HUES6 (cell line): ENCODE results near the gene LYPD3.

Source experiments
- H3K27ac ChIP-seq: 2 replicates; pipeline ENCODE4 v1.7.0; 2013; ENCODE audit warnings: low read depth, mild to moderate bottlenecking, low read length, inconsistent platforms
- H3K27me3 ChIP-seq: 2 replicates; pipeline ENCODE4 v1.6.1; 2013; ENCODE audit warnings: low read length; ENCODE audit not compliant: control insufficient read depth, insufficient read depth
- H3K36me3 ChIP-seq: 2 replicates; pipeline ENCODE4 v1.6.1; 2013; ENCODE audit warnings: low read length; ENCODE audit not compliant: control insufficient read depth, insufficient read depth
- H3K4me1 ChIP-seq: 2 replicates; pipeline ENCODE4 v1.6.1; 2013; ENCODE audit warnings: low read length; ENCODE audit not compliant: control insufficient read depth, insufficient read depth
- H3K4me3 ChIP-seq: 2 replicates; pipeline ENCODE4 v1.5.1; 2013; ENCODE audit warnings: low read depth, low read length
- H3K9ac ChIP-seq: one replicate; pipeline ENCODE4 v1.6.1; 2013; ENCODE audit warnings: mild to moderate bottlenecking, low read length
- H3K9me3 ChIP-seq: 2 replicates; pipeline ENCODE4 v1.6.1; 2013; ENCODE audit warnings: low read depth, low read length; ENCODE audit not compliant: control insufficient read depth, insufficient read depth

The LYPD3 gene

DNA sequence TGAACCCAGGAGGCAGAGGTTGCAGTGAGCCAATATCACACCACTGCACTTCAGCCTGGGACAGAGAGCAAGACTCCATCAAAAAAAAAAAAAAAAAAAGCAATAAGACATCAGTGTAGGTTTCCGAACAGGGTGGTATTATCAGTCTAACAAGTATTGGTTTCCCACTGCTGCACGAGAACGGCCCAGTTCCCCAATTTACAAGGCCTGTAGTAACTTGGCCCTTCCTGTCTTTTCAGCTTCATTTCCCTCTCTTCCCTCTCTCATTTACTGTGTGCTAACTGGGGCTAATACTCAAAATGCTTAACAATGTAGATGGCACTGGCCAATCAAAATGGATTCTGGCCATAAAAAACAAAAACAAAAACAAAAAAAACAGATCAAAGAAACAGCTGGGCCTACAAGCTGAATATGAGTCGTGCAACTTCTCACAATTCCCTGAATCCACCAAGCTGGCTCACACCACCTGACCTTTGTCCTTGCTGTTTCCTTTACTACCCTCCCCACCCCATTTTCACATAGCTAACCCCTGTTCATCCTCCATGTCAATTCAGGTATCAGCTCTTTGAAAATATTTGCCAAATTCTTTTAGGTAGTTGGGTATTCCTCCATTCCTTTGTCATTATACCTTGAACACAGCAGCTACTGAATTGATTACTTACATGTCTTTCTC is 48.3 kb downstream of the LYPD3 start:
- Histone ChIP-seq H3K4me1 (peaks cover 12% of the 10 kb centered on the region; the same call in 1 of the 2 replicates), H3K36me3 (no peaks in the 10 kb centered on the region), H3K4me3 (no peak overlapping the region), H3K9ac (no peak overlapping the region), H3K9me3 (peaks cover 22% of the 10 kb centered on the region), H3K27ac (no peak overlapping the region), H3K27me3 (no peaks in the 10 kb centered on the region)

DNA sequence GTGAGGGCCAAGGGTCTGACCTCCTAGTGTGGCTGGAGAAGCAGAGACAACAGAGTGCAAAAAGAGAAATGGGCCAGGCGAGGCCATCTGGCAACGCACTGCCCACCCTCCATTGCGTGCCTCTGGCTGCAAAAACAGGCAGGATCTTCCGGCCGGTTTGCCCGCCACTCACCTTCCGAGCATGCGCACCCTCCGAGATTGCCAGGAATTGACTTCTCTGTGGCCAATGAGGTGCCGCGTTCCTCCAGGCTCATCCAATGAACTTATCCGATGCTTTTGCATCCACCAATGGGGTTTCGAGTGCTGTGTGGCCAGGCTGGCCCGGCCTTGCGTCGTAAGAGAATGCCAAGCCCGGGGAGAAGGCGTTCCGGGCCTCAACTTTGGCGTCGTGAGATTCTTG is 50.9 kb downstream of the LYPD3 start, which contains the start of gene TEX101:
TSS of gene TEX101 (plus strand) at position 337 of the 400 bp plus-strand sequence. CDS start 1,030 bp downstream, outside the sequence.
- Histone ChIP-seq H3K9me3 (peaks cover 24% of the 10 kb centered on the region), H3K4me1 (no peaks in the 10 kb centered on the region), H3K27ac (no peak within 1 kb of the TSS), H3K4me3 (no peak within 1 kb of the TSS), H3K27me3 (no peaks in the 10 kb centered on the region), H3K9ac (no peak within 1 kb of the TSS), H3K36me3 (no peaks in the 10 kb centered on the region)

DNA sequence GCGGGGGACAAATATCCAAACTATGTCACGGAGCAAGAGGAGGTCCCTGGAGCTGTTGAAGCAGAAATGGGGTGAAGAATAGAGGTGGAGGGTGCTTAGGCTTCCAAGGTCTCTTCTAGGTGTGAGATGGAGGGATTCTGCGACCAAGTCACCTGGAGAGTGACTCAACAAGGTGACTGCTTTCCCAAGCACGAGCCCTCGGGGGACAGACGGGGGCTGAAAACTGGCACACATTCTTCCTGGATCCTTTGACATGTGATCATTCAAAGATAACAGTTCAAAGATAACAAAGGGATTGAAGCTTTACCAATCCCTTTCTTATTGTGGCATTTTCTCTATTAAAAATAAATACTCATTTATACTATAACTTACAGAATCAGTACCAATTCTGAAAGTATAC is 53.0 kb downstream of the LYPD3 start:
- Histone ChIP-seq H3K9ac (no peak overlapping the region), H3K9me3 (peaks cover 24% of the 10 kb centered on the region), H3K4me3 (no peak overlapping the region), H3K27me3 (no peaks in the 10 kb centered on the region), H3K36me3 (no peaks in the 10 kb centered on the region), H3K27ac (no peak overlapping the region), H3K4me1 (peaks cover 4% of the 10 kb centered on the region)
